Measurements from ENCODE around the gene CMKLR1. TPM values are rescaled to one million over a fixed set of nuclear protein-coding genes. Genes with fewer than 3 reads are reported as not detected.

Gene CMKLR1
- total and polyA plus RNA-seq, 10 of the 15 experiments (the other 5 are each of a cell fraction or from before 2014, with no cell fraction given): 13.8 to 52.3 (median 26.2) TPM

DNA sequence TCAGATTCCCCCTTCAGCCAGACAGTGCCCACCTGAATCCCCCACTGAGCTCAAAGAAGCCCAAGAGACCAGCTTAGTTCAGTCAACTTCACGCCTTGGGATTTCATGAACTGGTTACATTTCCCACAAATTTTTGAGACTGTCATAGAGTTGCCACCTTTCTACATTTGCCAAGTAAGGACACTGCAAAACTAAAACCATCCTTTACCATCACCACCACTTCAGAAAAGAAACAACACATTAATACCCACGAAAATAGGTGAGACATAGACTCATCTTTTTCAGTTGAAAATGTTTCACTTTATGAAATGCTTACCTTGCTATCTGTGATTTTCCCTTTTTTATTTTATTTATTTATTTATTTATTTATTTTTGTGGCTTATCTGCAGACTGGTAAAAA lies 16.1 kb downstream of the CMKLR1 start:
- 2% methylated on average over 2 of the region's 2 CpGs for WGBS (ENCODE audit: insufficient coverage, insufficient replicate concordance, low lambda C conversion rate, missing lambda C conversion rate)
- RAD21 ChIA-PET (ENCODE audit: unreplicated experiment): interaction anchor here (1.0 to 4.7 kb wide), 2 partner anchors 12 to 44 kb away, joined by 3 to 23 read pairs; no protein-coding TSS in a partner anchor
- SMC1A ChIA-PET (ENCODE audit: uncharacterized antibody, unreplicated experiment): interaction anchor here (19.0 kb wide), 1 partner anchor 12 kb away, joined by 185 read pairs; the partner anchor contains the start of gene CMKLR1

DNA sequence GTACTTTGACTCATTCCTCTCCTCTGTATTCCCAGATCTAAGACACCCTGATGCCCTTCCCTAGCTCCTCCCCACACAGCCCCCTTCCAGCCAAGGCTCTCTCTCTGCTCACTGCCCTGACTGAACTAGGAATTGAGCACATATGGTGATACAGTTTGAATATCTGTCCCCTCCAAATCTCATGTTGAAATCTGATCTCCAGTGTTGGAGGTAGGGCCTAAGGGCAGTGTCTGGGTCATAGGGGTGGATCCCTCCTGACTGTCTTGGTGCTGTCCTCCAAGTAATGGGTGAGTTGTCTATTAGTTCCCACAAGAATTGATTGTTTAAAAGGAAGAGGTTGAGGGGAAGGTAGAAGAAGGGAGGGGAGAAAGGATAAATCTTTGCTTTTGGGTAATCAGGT lies 17.4 kb downstream of the CMKLR1 start:
- FAIRE-seq: no peak
- CTCF ChIA-PET: interaction anchor here (1.3 to 8.9 kb wide), 5 partner anchors 13 to 191 kb away, joined by 3 to 75 read pairs (median 6); no protein-coding TSS in a partner anchor
- TF ChIP-seq SPI1 (IDR thresholded peaks at IDR 0.05; ENCODE audit: borderline replicate concordance, insufficient read depth, low read depth, low read length): no peak
- no peak for TF ChIP-seq ZBED1 (IDR thresholded peaks at IDR 0.05; ENCODE audit: borderline replicate concordance)
- TF ChIP-seq, protein P1, sequence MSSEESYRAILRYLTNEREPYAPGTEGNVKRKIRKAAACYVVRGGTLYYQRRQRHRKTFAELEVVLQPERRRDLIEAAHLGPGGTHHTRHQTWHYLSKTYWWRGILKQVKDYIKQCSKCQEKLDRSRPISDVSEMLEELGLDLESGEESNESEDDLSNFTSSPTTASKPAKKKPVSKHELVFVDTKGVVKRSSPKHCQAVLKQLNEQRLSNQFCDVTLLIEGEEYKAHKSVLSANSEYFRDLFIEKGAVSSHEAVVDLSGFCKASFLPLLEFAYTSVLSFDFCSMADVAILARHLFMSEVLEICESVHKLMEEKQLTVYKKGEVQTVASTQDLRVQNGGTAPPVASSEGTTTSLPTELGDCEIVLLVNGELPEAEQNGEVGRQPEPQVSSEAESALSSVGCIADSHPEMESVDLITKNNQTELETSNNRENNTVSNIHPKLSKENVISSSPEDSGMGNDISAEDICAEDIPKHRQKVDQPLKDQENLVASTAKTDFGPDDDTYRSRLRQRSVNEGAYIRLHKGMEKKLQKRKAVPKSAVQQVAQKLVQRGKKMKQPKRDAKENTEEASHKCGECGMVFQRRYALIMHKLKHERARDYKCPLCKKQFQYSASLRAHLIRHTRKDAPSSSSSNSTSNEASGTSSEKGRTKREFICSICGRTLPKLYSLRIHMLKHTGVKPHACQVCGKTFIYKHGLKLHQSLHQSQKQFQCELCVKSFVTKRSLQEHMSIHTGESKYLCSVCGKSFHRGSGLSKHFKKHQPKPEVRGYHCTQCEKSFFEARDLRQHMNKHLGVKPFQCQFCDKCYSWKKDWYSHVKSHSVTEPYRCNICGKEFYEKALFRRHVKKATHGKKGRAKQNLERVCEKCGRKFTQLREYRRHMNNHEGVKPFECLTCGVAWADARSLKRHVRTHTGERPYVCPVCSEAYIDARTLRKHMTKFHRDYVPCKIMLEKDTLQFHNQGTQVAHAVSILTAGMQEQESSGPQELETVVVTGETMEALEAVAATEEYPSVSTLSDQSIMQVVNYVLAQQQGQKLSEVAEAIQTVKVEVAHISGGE (CRISPR knock-in tag; IDR thresholded peaks at IDR 0.05): no peak
- TF ChIP-seq ZNF24 (IDR thresholded peaks at IDR 0.05): no peak
- TF ChIP-seq, protein P2, sequence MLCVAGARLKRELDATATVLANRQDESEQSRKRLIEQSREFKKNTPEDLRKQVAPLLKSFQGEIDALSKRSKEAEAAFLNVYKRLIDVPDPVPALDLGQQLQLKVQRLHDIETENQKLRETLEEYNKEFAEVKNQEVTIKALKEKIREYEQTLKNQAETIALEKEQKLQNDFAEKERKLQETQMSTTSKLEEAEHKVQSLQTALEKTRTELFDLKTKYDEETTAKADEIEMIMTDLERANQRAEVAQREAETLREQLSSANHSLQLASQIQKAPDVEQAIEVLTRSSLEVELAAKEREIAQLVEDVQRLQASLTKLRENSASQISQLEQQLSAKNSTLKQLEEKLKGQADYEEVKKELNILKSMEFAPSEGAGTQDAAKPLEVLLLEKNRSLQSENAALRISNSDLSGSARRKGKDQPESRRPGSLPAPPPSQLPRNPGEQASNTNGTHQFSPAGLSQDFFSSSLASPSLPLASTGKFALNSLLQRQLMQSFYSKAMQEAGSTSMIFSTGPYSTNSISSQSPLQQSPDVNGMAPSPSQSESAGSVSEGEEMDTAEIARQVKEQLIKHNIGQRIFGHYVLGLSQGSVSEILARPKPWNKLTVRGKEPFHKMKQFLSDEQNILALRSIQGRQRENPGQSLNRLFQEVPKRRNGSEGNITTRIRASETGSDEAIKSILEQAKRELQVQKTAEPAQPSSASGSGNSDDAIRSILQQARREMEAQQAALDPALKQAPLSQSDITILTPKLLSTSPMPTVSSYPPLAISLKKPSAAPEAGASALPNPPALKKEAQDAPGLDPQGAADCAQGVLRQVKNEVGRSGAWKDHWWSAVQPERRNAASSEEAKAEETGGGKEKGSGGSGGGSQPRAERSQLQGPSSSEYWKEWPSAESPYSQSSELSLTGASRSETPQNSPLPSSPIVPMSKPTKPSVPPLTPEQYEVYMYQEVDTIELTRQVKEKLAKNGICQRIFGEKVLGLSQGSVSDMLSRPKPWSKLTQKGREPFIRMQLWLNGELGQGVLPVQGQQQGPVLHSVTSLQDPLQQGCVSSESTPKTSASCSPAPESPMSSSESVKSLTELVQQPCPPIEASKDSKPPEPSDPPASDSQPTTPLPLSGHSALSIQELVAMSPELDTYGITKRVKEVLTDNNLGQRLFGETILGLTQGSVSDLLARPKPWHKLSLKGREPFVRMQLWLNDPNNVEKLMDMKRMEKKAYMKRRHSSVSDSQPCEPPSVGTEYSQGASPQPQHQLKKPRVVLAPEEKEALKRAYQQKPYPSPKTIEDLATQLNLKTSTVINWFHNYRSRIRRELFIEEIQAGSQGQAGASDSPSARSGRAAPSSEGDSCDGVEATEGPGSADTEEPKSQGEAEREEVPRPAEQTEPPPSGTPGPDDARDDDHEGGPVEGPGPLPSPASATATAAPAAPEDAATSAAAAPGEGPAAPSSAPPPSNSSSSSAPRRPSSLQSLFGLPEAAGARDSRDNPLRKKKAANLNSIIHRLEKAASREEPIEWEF (IDR thresholded peaks at IDR 0.05; ENCODE audit: insufficient replicate concordance, low read depth, low read length): no peak
- TF ChIP-seq ZNF207 (IDR thresholded peaks at IDR 0.05; ENCODE audit: borderline replicate concordance): no peak
- TF ChIP-seq GABPA (IDR thresholded peaks at IDR 0.05; ENCODE audit: low read depth): no peak

More for the DNA sequence above, 16.1 kb downstream of the CMKLR1 start:
- TF ChIP-seq NFYA (IDR thresholded peaks at IDR 0.05; ENCODE audit: borderline replicate concordance, low read depth, low read length): no peak
- Histone ChIP-seq H4K20me1 (ENCODE audit: control insufficient read depth, insufficient read depth) (no peaks in the 10 kb centered on the region), H3K4me2 (ENCODE audit: control insufficient read depth, insufficient read depth) (no peak overlapping the region), H3K36me3 (ENCODE audit: control insufficient read depth in 2 of 2, insufficient read depth in 2 of 2, low read length in 1 of 2) (no peaks in the 10 kb centered on the region), H3K27me3 (replicated peaks in 1 of 2; ENCODE audit: control insufficient read depth in 2 of 2, insufficient read depth in 2 of 2, low read length in 1 of 2) (no peaks in the 10 kb centered on the region), H3K9me3 (replicated peaks; ENCODE audit: control insufficient read depth, insufficient read depth, low read length) (peaks cover 4% of the 10 kb centered on the region; the same call in 2 of the 3 replicates), H3K79me2 (ENCODE audit: control insufficient read depth, insufficient read depth, low read length) (peaks cover 25% of the 10 kb centered on the region), H3K9ac (ENCODE audit: control insufficient read depth, insufficient read depth, low read length) (no peak overlapping the region), H2AFZ (ENCODE audit: control insufficient read depth, low read depth, low read length) (no peak overlapping the region), H3K27ac (ENCODE audit: control insufficient read depth, insufficient read depth) (no peak overlapping the region), H3K4me1 (ENCODE audit: control insufficient read depth, insufficient read depth, low read length) (peaks cover 37% of the 10 kb centered on the region), H3K4me3 (no peak overlapping the region)
- CTCF ChIA-PET: interaction anchor here (0.7 to 2.2 kb wide), 4 partner anchors 10 to 26 kb away, joined by 3 to 6 read pairs (median 4); no protein-coding TSS in a partner anchor
- in situ Hi-C loops (cut with MboI): no loop called here
- POLR2A ChIA-PET: no interaction called here
- BruUV-seq (replicated peaks): no TSS peak
- DNase-seq (ENCODE audit: low read depth, low spot score): no peak
- intact Hi-C loops (cut with micrococcal nuclease; ENCODE audit: unreplicated experiment): loop anchor here (5.0 kb wide), 1 partner anchor 39 kb away; no protein-coding TSS in a partner anchor
- FAIRE-seq: no peak
- ATAC-seq: no peak

More for the DNA sequence above, 17.4 kb downstream of the CMKLR1 start:
- H3K27ac ChIP-seq (ENCODE audit: control insufficient read depth, insufficient read depth): no peak overlapping the region
- ChIA-PET RAD21 (ENCODE audit: unreplicated experiment) (interaction anchor here (0.9 to 3.9 kb wide), 4 partner anchors 12 to 247 kb away, joined by 3 to 63 read pairs (median 6); no protein-coding TSS in a partner anchor), POLR2A (interaction anchor here (4.0 kb wide), 1 partner anchor 12 kb away, joined by 35 read pairs; no protein-coding TSS in a partner anchor), SMC1A (ENCODE audit: uncharacterized antibody, unreplicated experiment) (interaction anchor here (1.7 to 19.0 kb wide), 3 partner anchors 12 to 24 kb away, joined by 4 to 185 read pairs (median 12); partner anchors contain the start of gene CMKLR1)
- no peak for ATAC-seq
- H3K4me2 ChIP-seq (ENCODE audit: control insufficient read depth, insufficient read depth): no peak overlapping the region
- no peak overlapping the region for H3K4me3 ChIP-seq
- H3K27me3 ChIP-seq (replicated peaks in 1 of 2; ENCODE audit: control insufficient read depth in 2 of 2, insufficient read depth in 2 of 2, low read length in 1 of 2): no peaks in the 10 kb centered on the region
- H3K4me1 ChIP-seq (ENCODE audit: control insufficient read depth, insufficient read depth, low read length): peaks cover 47% of the 10 kb centered on the region
- no peaks in the 10 kb centered on the region for H4K20me1 ChIP-seq (ENCODE audit: control insufficient read depth, insufficient read depth)
- H3K9ac ChIP-seq (ENCODE audit: control insufficient read depth, insufficient read depth, low read length): no peak overlapping the region
- DNase-seq (ENCODE audit: low read depth, low spot score): no peak
- BruUV-seq (replicated peaks): no TSS peak
- no peaks in the 10 kb centered on the region for H3K36me3 ChIP-seq (ENCODE audit: control insufficient read depth in 2 of 2, insufficient read depth in 2 of 2, low read length in 1 of 2)
- peaks cover 4% of the 10 kb centered on the region; the same call in 2 of the 3 replicates for H3K9me3 ChIP-seq (replicated peaks; ENCODE audit: control insufficient read depth, insufficient read depth, low read length)
- peaks cover 36% of the 10 kb centered on the region for H3K79me2 ChIP-seq (ENCODE audit: control insufficient read depth, insufficient read depth, low read length)
- intact Hi-C loops (cut with micrococcal nuclease; ENCODE audit: unreplicated experiment): loop anchor here (5.0 kb wide), 1 partner anchor 41 kb away; no protein-coding TSS in a partner anchor
- in situ Hi-C loops (cut with MboI): no loop called here
- no peak overlapping the region for H2AFZ ChIP-seq (ENCODE audit: control insufficient read depth, low read depth, low read length)
